Measurements from ENCODE around the gene EPOP. TPM values are rescaled to one million over a fixed set of nuclear protein-coding genes. Genes with fewer than 3 reads are reported as not detected.
A peak's percentile ranks its signal among the peaks of the same experiment; 100 is the strongest.

Gene EPOP
- total and polyA plus RNA-seq, 2 of the 13 experiments (the other 11 are each of a cell fraction or from before 2014, with no cell fraction given), result 14.7 to 37.8 TPM

- TF ChIP-seq HOXD1 (CRISPR knock-in tag; IDR thresholded peaks at IDR 0.05) (no peak), ZNF703 (CRISPR knock-in tag; IDR thresholded peaks at IDR 0.05; ENCODE audit: borderline replicate concordance) (peak; percentile 89; the same call in 1 of the 2 replicates), RARA (CRISPR knock-in tag; IDR thresholded peaks at IDR 0.05) (peak; percentile 79), ZNF776 (CRISPR knock-in tag; IDR thresholded peaks at IDR 0.05) (no peak; the same call in 1 of the 2 replicates), ZMAT5 (CRISPR knock-in tag; IDR thresholded peaks at IDR 0.05; ENCODE audit: borderline replicate concordance, low read depth) (no peak), NPAS2 (CRISPR knock-in tag; IDR thresholded peaks at IDR 0.05; ENCODE audit: borderline replicate concordance) (no peak), ZNF503 (CRISPR knock-in tag; IDR thresholded peaks at IDR 0.05) (no peak; the same call in none of the 2 replicates), MTA3 (CRISPR knock-in tag; IDR thresholded peaks at IDR 0.05) (no peak), REL (CRISPR knock-in tag; conservative IDR thresholded peaks at IDR 0.05) (no peak), SRSF9 (IDR thresholded peaks at IDR 0.05; ENCODE audit: borderline replicate concordance, insufficient read depth, low read depth, low read length, poor library complexity, severe bottlenecking) (no peak), CREM (IDR thresholded peaks at IDR 0.05) (peak; percentile 85), CREM (CRISPR knock-in tag; IDR thresholded peaks at IDR 0.05) (no peak), NBN (conservative IDR thresholded peaks at IDR 0.05) (no peak), MAFK (conservative IDR thresholded peaks at IDR 0.05 in 1 of 2, IDR thresholded peaks at IDR 0.05 in 1 of 2; ENCODE audit: low read length in 2 of 2) (no peak), SRSF1 (optimal IDR thresholded peaks at IDR 0.05; ENCODE audit: low read depth, low read length) (peak; percentile 46), CERS6 (CRISPR knock-in tag; IDR thresholded peaks at IDR 0.05) (no peak), CSRNP2 (CRISPR knock-in tag; conservative IDR thresholded peaks at IDR 0.05; ENCODE audit: low read depth) (no peak), GATAD1 (CRISPR knock-in tag; IDR thresholded peaks at IDR 0.05) (peak; percentile 45; the same call in 1 of the 2 replicates), ATF6 (CRISPR knock-in tag; conservative IDR thresholded peaks at IDR 0.05) (peak; percentile 72; the same call in 1 of the 2 replicates), CCDC6 (CRISPR knock-in tag; IDR thresholded peaks at IDR 0.05) (no peak; the same call in 1 of the 2 replicates), PHB2 (IDR thresholded peaks at IDR 0.05; ENCODE audit: partially characterized antibody) (no peak), MXD1 (CRISPR knock-in tag; IDR thresholded peaks at IDR 0.05) (0 out of 2 replicates have a peak, but pooled peaks have one; percentile 30)
These were observed 17.6 kb downstream of the EPOP start (continued) for GRCh38 chr17:38656959-38657823.
